ENCODE results near the gene MCTP1.

GRCh38 chr5:95283022-95283615, 1.8 kb downstream of the MCTP1 start:
- no peak for TF ChIP-seq EZH2 (IDR thresholded peaks at IDR 0.05)
- TF ChIP-seq POLR2AphosphoS5 (IDR thresholded peaks at IDR 0.05; ENCODE audit: borderline replicate concordance, low read depth, low read length): no peak
- no peak for TF ChIP-seq FOXP2 (optimal IDR thresholded peaks at IDR 0.05; ENCODE audit: control extremely low read depth, extremely low read length, insufficient read depth)
